Cardiac septum (tissue), 1 donor: ENCODE measurements around the gene LEKR1. TPM values are rescaled to one million over a fixed set of nuclear protein-coding genes. Genes with fewer than 3 reads are reported as not detected.
"Not testable (repeated sequence)": the region's sequence is repeated elsewhere in the genome, so short reads cannot be mapped to it uniquely, and the experiment has no call there.

Experiments used
- DNase-seq: peaks from one replicate; pipeline ENCODE4 v3.0.0-alpha.2; 2020; ENCODE audit warnings: low spot score
- intact Hi-C: fragments of 100-400 bp; cut with DNase I; formaldehyde crosslinking; loops from one replicate; pipeline ENCODE4 v1.14.0; 2022
- total RNA-seq: library from RNA; stranded (reverse); fragmentation: NEBNext Ultra II Directional; extraction: Animal tissue kit (Norgen Biotek cat#: 25700); gene quantifications from one replicate; pipeline ENCODE4 v1.2.1, GENCODE V29; 2021
- donor health status: DM: no; HTN: no; CAD: no.

Gene LEKR1
- total RNA-seq, 1 donor from 2014 or later = 0.32 TPM

DNA sequence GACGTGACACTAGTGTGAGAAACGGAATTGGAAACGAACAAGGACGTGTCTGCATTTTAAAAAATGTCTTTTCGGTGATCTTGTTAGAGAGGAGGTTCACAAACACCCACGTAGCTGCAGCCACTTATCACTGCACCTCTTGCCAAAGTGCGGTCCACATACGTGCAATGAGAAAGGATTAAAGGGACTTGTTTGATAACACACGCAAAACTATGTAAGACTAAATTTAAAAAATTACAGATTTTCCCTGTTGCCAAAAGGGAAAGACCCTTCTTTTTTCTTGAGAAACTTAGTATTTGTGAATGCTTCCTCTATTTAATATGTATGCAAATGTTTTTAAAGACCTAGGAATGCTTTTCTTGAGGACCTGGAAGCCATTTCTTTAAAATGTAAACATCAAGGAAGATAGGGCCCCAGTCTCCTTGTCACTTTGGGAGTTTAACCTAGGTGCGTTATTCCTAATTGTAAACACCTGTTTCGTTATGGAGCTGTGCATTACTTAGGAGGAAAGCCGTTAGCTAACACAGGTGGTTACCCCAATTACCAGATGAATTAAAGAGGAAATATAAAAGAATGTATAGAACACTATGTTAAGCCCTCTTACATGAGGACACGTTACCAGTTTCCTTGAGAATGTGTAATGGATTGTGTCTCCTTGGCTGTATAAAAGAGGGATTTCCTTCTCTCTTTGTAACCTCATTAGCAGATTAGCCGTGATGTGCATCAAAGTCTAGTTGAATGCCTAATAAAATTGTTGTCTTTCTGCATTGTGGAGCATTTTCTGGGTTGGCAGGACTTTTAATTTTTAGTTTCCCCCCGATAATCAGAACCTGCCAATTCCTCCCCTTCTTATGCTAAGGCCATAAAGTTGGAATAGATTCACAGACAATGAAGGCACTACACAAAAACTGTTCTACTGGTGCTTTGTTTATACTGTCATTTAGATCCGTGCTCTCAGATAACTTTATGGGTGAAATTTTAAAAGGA is 1.0 kb downstream of the LEKR1 start:
- DNase-seq = no peak
- intact Hi-C loops = loop anchor here (1.0 to 5.0 kb wide), 4 partner anchors 10 to 305 kb away; partner anchors contain the start of gene TIPARP

DNA sequence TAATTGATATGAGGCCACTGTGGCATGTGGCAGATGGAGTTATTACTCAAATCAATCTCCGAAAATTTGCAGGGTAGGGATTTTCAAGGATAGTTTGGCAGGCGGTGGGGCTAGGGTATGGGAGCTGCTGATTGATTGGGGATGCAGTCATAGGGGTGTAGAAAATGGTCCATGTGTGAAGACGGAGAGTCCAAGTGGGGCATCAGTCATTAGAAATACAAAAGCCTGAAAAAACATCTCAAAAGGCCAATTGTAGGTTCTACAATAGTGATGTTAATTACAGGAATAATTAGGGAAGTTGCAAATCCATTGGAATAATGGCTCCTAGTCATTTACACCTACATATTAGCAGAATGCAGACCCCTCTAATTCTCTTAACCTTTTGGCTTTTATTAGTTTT is 4.9 kb downstream of the LEKR1 start:
- DNase-seq = no peak
- intact Hi-C loops = no loop called here

DNA sequence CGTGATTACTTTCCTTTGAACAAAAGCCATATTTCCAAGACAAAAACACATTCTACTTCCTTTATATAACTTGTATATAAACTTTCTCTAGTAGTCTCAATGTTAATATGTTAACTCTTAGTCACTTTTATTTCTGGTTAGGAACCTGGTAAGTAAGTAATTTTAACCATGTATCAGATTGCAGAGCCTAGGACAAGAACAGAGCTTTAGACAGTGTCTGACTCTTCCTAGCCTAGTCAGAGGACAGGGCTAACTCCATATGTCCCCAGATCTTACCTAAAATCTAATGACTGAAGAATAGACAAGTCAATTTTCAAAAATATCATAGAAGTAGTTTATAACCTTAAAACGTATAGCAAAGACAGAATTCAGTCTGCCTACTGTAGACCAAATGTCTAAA is 8.3 kb downstream of the LEKR1 start:
- DNase-seq = no peak
- intact Hi-C loops = no loop called here

DNA sequence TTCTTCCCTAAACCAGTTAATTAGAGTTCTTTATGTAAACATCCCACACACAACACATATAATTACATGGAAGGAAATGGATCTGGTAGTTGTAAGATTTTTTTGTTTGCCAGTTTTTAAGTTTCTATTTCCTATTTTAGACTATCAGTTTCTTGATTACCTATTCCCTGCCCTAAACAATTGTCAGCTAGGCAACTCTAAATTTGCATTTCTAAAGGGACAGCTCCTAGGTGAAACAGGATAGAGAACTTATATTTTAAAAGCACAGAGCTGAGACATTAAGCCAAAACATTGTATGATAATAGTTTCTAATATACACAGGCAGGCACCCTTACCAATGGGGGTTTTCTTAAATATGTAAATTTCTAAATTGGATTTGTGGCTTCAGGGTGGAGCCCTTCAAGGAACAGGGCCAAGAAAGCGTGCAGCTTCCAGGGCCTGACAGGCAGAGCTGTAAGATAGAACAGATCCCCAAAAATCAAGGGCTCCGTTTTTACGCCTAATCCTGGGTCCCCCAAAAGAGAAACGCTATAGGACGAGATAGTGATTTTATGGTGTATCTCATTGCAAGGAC is 8.9 kb downstream of the LEKR1 start:
- no peak for DNase-seq
- intact Hi-C loops = no loop called here

DNA sequence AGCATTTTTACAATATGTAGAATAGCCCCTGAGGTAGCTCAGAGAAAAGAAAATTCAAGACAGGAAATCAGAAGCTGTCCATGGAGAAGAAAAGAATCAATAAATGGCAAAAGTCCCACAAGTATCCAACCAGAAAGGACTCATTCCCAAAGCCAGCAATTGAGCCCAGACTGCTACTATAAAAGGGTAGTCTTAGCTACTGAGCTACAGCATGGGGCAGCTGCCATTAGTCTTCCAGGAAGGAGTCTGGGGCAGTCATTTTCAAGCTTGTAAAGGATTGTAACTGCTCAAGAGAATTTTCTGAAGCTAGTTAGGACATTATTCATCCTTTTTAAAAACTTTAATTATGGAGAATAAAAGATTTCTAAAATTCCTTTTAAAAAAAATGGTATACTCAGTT is 10.5 kb downstream of the LEKR1 start:
- DNase-seq = no peak
- intact Hi-C loops = no loop called here

DNA sequence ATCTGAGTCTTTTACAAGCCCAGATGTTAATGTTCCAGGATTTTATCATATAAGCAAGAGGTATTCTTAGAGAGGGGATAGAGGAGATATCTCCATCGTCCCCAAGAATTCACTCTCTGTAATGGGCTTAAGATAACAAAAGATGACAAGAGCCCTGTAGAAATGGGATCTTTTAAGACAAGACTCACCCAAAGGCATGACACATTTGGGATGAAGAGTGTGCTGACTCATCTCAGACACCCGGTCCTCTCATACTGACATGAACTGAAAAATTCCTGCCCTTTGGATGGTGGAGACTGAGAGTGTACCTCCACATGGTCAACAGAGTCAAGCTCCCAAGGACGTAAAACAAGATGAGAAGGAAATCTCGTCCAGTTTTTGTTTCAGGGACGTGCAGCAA is 11.0 kb downstream of the LEKR1 start:
- DNase-seq = no peak
- intact Hi-C loops = no loop called here

DNA sequence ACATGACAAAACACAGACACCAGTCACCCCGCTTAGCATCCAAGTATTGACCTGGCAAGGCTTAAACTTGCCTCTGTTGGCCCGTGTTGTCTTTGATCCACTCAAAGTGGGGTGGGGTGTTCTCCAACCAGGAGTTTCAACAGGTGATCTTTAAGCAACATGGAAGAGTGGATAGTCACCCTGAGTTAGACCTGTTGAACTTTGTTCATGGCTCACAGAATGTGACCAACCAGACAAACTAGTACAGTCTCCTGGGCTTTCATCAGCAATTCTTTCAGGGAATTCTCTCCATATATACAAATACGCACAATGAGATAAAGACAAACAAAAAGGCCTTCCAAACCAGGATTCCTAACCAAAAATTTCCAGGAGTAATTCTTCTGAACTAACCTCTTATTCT is 11.9 kb downstream of the LEKR1 start:
- no peak for DNase-seq
- intact Hi-C loops = no loop called here

DNA sequence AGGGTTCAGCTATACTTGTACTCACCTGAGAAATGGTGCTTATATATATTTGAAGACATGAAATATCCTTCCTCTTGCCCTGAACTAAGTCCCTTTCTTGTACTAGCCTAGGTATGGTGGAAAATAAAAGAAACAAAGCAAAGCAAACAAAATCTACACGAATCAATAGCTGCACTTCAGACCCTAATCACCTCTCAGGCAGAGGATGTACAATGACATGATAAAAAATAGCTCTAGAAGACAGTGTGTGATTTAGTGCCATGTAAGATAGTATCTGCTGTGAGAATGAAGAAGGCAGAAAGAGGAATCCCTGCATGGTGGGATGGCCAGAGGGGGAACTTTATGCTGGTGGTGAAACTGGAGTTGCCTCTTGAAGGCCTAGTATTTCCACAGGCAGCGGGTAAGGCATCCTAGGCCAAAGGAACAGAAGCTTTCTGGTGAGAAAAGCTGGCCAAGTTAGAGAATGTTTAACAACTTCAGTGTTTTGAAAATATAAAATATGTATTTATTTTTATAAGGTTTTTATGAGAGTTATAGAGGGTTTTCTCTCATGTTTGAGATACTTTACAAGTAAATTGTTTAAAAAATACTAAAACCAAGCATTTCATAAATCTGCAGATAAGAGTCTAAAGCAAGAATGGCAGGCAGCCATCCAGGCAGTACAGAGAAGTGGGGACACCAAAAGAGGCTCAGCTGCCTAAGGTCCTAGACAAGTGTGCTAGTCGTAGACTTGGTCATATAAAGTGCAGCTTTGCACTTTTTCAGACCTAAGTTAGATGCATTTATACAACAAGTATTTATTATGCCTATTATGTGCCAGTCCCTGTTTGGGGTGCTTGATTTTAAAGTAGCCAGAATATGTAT is 14.9 kb downstream of the LEKR1 start:
- intact Hi-C loops = no loop called here
- DNase-seq = no peak

DNA sequence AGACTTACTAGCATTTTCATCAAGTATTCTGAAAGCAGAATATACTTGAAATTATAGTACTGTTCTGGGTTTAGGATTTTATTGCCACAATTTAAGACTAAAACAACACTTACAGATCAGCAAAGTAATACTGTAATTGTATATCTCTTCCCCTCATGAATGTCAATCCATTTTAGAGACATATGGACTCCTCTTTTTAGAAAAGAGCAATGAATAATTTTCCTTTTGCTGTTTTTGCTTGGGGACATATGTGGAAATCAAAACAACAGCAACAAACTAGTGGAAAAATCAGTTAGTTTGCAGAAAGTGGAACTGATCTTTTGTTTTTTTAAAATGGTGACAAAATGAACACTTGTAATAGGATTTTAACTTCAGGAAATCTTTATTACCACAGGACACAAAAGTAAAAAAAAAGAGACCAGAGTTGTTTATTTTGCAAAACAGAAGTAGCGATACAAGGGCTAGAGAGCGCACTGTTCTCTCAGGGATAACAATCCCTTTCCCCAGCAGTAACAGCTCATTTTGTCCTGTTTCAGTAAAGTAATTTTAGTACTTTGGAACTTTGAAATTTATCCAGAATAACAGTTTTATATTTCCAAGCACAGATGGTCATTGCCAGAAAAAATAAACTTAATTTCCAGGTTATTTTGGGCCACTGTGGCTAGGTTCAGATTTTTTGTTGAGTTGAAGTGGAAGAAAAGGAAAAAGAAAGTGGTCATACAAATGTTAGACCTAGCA is 17.1 kb downstream of the LEKR1 start:
- intact Hi-C loops = no loop called here
- DNase-seq = no peak

DNA sequence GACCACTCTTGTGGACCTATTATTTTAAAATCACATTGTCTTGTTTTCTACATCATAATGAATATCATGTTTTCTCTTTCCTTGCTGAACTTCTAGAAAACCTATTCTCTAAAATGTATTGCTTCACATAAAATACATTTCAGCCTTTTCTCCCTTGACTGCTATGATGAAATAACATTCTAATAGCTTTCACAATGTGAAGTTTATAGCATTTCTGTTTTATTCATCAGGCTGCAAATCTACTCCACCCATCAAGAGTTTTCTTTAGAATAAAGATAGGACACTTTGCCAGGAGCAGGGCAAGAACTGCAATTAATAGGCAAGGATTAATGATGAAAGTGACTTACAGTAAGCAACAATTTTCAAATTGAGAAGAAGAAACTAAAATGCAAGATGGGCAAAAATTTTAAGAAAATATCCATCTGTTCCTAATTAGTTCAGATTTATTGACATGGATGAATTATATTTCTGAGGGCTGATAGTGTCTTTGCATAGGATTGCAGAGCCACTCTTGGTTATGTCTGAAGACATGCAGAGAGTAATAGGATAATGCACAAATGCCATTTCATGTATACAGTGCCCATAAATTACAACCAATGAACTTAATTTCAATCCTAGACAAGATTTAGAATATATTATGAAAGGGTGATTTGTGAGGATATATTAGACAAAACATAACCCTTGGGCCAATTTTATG is 21.7 kb downstream of the LEKR1 start:
- no peak for DNase-seq
- intact Hi-C loops = no loop called here

DNA sequence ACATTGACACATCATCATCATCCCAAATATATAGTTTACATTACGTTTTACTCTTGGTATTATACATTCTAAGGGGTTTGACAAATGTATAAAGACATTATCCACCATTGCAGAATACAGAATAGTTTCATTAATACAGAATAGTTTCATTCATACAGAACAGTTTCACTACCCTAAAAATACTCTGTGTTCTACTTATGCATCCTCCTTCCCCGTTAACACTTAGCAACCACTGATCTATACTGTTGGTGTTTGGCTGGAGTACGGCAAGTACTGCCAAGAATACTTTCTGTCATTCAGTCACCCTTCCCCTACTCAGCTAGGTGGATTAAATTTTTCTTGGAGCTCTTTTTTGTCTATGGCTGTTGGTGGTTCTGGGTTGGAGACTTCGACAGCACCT is 33.4 kb downstream of the LEKR1 start:
- intact Hi-C loops = no loop called here
- no peak for DNase-seq

DNA sequence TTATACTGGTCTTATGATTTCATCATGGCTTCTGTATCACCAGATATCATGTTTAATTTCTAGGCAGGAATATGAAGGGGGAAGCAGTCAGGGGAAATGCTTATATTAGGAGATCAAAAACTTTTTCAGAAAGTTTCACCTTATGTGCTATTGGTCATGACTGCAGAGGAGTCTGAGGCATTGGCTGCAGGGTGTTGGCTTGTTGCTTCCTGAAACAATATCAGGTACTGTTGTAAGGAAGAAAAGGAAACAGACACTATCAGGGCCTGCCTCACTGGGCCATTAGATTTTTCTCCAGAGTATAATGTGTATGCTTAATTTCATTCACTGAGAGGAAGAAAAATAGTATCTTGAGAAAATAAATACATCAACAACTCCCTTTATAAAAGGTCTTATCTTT is 34.7 kb downstream of the LEKR1 start:
- DNase-seq = no peak
- intact Hi-C loops = no loop called here

DNA sequence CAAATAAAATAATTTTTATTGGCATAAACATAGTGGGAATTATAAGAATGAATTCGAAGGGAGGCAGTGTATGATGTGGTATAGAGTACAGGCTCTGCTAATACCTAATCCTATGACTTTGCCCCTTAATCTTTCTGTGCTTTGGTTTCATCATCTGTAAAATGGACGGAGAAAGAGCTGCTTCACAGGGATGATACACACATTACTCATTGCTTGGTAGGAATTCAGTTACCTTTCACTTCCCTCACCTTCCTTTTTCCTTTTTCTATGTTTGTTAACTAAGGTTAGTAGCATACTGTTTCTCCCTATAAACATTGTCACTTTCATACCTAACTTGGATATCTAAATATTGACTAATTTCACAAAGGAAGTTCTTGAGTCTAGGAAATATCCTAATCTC is 36.2 kb downstream of the LEKR1 start:
- no peak for DNase-seq
- intact Hi-C loops = no loop called here

DNA sequence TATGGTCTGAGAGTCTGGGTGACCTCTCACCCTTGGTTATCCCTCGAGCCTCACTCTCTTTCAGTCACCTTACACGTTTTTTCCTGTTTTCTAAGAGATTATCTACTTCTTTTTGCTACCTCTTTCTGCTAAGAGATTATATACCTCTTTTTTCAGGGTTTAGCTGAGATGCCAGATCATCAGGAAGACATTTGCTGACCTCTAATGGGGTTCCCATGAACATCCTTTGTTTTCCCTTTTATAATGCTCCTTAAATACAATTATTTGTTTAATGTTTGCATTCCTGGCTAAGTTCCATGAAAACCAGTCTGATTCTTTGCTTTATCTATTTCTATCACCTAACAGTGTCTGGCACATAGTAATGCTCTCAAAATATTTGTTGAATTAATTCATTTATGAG is 39.6 kb downstream of the LEKR1 start:
- intact Hi-C loops = no loop called here
- DNase-seq = no peak

DNA sequence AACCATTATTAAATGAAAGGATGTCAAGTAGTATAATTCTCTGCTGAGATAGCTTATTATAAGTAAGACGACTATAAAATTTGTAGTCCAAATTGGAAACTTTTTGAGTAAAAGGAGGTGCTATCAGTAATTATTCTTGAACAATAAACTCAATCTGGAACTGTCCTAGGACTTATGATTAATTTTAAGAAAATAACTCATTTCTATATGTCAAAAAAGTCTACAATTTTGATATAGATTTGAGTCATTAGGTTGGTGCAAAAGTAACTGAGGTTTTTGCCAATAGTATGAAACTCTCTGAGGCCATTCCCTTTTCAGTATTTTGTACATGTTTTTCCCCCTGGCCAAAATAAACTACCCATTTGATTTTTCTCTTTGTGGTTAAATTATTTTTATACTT is 41.0 kb downstream of the LEKR1 start:
- intact Hi-C loops = no loop called here
- DNase-seq = no peak

DNA sequence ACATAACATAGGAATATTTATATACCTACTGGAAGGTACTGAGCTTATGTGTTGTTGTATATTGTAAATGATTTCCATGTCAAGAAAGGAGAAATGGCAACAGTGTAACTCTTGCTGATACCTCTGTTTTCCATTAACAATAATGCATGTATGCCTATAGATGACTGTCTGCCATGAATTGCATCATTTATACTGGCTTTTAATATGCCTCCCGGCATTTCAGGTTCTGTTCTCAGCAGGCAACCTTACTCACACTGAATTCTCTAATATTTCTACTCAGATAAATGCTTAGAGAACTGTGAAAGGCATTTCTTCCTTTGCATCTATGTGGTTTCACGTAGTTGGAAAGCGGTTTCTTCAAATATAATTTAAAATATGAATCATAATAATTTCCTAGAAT is 41.8 kb downstream of the LEKR1 start:
- no peak for DNase-seq
- intact Hi-C loops = no loop called here

DNA sequence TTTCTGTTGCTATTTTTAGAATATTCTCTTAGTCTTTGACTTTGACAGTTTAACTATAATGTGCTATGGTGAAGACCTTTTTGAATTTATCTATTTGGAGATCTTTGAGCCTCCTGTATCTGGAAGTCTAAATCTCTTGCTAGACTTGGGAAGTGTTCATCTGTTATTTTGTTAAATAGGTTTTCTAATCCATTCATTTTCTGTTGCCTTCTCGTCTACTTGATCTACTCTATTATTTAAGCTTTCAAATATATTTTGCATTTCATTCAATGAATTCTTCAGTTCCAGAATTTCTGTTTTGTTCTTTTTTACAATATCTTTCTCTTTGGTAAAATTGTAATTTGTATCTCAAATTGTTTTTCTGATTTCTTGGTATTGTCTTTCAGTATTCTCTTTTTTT is 47.8 kb downstream of the LEKR1 start:
- no peak for DNase-seq
- intact Hi-C loops = no loop called here

DNA sequence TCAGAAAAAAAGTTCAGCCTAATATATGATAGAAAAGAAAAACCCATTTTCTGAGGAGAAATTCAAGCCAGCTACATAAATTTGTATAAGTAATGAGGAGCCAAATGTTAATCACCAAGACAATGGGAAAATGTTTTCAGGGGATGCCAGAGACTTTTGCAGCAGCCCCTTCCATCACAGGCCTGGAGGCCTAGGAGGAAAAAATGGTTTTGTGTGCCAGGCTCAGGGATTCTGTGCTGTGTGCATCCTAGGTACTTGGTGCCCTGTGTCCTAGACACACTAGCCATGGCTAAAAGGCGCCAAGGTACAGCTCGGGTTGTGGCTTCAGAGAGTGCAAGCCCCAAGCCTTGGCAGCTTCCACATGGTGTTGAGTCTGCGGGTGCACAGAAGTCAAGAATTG is 53.3 kb downstream of the LEKR1 start:
- DNase-seq, intact Hi-C loops: not testable (repeated sequence)

DNA sequence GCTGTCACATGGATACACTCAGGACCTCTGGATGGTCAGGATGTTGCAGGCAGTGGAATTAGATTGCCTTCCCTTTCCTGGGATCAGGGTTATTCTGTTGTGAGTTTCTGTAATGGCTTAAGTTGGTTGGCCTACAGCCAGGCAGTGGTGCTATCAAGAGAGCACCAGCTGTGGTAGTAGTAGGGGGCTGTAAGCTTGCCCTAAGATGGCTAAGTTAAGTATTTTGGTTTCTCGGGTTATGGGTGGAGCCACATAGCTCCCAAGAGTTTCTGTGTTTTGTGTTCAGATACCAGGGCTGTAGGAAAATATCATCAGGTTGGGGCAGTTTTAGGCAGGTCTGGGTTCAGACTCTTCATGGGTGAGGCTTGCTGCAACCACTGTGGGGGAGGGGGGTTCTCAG is 59.6 kb downstream of the LEKR1 start:
- peak; percentile 69 for DNase-seq
- intact Hi-C loops = no loop called here
